Body of pancreas (tissue), 4 donors: ENCODE data around the gene MAPK9. TPM values are rescaled to one million over a fixed set of nuclear protein-coding genes. Genes with fewer than 3 reads are reported as not detected.

Source experiments
- ATAC-seq: fragments of 150-250 bp; one replicate; pipeline ENCODE4 v1.9.1; 2016
- DNase-seq, 4 donors: peaks; one replicate each; pipeline ENCODE4 v3.0.0-alpha.2; 2019
- H3K27ac ChIP-seq, 4 donors: fragments of 200-600 bp; sonication (generic); 1 replicate in 3 of 4; 2 replicates in 1 of 4; pipeline versions ENCODE4 v1.5.1 to v1.6.1; 2016 to 2019; ENCODE audit warnings: mild to moderate bottlenecking in 1 of 4, mixed read lengths in 1 of 4, moderate library complexity in 1 of 4
- H3K27me3 ChIP-seq, 2 donors: fragments of 200-600 bp; sonication (generic); one replicate each; pipeline ENCODE4 v1.6.0; 2016; ENCODE audit warnings: mild to moderate bottlenecking in 1 of 2
- H3K36me3 ChIP-seq, 2 donors: fragments of 200-600 bp; sonication (generic); replicated peaks in 1 of 2; 2 replicates each; pipeline ENCODE4 v1.5.1; 2016; ENCODE audit warnings: low read depth in 2 of 2; ENCODE audit not compliant: insufficient read depth in 1 of 2
- H3K4me1 ChIP-seq: fragments of 200-600 bp; sonication (generic); one replicate; pipeline ENCODE4 v1.6.0; 2016
- H3K4me3 ChIP-seq, 2 donors: fragments of 200-600 bp; sonication (generic); 1 replicate in 1 of 2; 2 replicates in 1 of 2; pipeline ENCODE4 v1.5.1; 2016 to 2019
- H3K9me3 ChIP-seq, 3 donors: fragments of 200-600 bp; sonication (generic); 1 replicate in 2 of 3; 2 replicates in 1 of 3; pipeline ENCODE4 v1.5.1; 2016
- CTCF ChIP-seq, 7 experiments: fragments of 450-650 bp in 4 of 7; fragments of 200-600 bp in 3 of 7; sonication (generic) in 3 of 7; IDR thresholded peaks; one replicate each; pipeline ENCODE4 v1.5.1; 2016 to 2019; ENCODE audit warnings: antibody characterized with exemption in 7 of 7
- POLR2A ChIP-seq, 3 donors: fragments of 450-650 bp; IDR thresholded peaks; one replicate each; pipeline ENCODE4 v1.6.1; 2016; ENCODE audit warnings: antibody characterized with exemption in 3 of 3, mild to moderate bottlenecking in 2 of 3
- WGBS, 2 donors: methylation state at CpG; one replicate each; pipeline ENCODE4 v1.1.5; 2017; 5-methylcytosine and 5-hydroxymethylcytosine counted together
- intact Hi-C: fragments of 100-400 bp; cut with DNase I; formaldehyde crosslinking; loops from one replicate; pipeline ENCODE4 v1.15.1; 2023
- total RNA-seq, 2 donors: library from RNA; depleted of rRNA; stranded (reverse); fragments of >200 nt; gene quantifications; one replicate each; pipeline ENCODE4 v1.1.0, GENCODE V29; 2016

MAPK9 gene
- total RNA-seq, 2 donors from 2014 or later, result 20.4 to 33.2 TPM

GRCh38 chr5:180294913-180295555 is 3.2 kb upstream of the MAPK9 start:
- no peak overlapping the region for H3K4me3 ChIP-seq
- peaks cover 25% of the 10 kb centered on the region for H3K4me1 ChIP-seq
- WGBS, 2 donors, result 82 to 89% methylated on average over 10 of the region's 10 CpGs
- intact Hi-C loops, result no loop called here
- ATAC-seq (no peak), DNase-seq (no peak)
- no peaks in the 10 kb centered on the region for H3K9me3 ChIP-seq
- no peaks in the 10 kb centered on the region for H3K36me3 ChIP-seq
- no peak overlapping the region for H3K27ac ChIP-seq
- no peaks in the 10 kb centered on the region for H3K27me3 ChIP-seq
- no peak for TF ChIP-seq POLR2A (IDR thresholded peaks at IDR 0.05)
- TF ChIP-seq CTCF (IDR thresholded peaks at IDR 0.05), result no peak

- no peak for TF ChIP-seq POLR2A (IDR thresholded peaks at IDR 0.05)
- no peak for TF ChIP-seq CTCF (IDR thresholded peaks at IDR 0.05)
- Histone ChIP-seq H3K27me3 (no peaks in the 10 kb centered on the region), H3K4me1 (peaks cover 31% of the 10 kb centered on the region), H3K36me3 (no peaks in the 10 kb centered on the region), H3K27ac (peak overlapping the region in 1 of 4 donors; percentile 90), H3K9me3 (no peaks in the 10 kb centered on the region), H3K4me3 (no peak overlapping the region)
- 81 to 82% methylated on average over 5 to 7 of the region's 7 CpGs for WGBS, 2 donors
- DNase-seq (no peak), ATAC-seq (no peak)
- intact Hi-C loops, result no loop called here
Observed at GRCh38 chr5:180294411-180294810, 2.5 kb upstream of the MAPK9 start.

- DNase-seq, result peak; percentile 22 to 54 (median 34)
- no peak for TF ChIP-seq CTCF (IDR thresholded peaks at IDR 0.05)
- TF ChIP-seq POLR2A (IDR thresholded peaks at IDR 0.05), result no peak
- Histone ChIP-seq H3K27ac (peak overlapping the region; percentile 87 to 96 (median 90)), H3K9me3 (no peaks in the 10 kb centered on the region), H3K4me1 (peaks cover 62% of the 10 kb centered on the region), H3K4me3 (peak overlapping the region; percentile 50 to 59), H3K27me3 (no peaks in the 10 kb centered on the region), H3K36me3 (no peaks in the 10 kb centered on the region)
- ATAC-seq, result peak; percentile 43
- intact Hi-C loops, result no loop called here
- WGBS, 2 donors, result 0% methylated on average over 5 to 42 of the region's 68 CpGs
Observed at GRCh38 chr5:180291234-180291940, 496 bp downstream of the MAPK9 start.

- WGBS, 2 donors, result 4 to 10% methylated on average over 13 of the region's 13 CpGs
- ATAC-seq (no peak), DNase-seq (no peak)
- H3K4me3 ChIP-seq, result peak overlapping the region; percentile 50 to 59
- H3K36me3 ChIP-seq, result no peaks in the 10 kb centered on the region
- TF ChIP-seq CTCF (IDR thresholded peaks at IDR 0.05) (no peak), POLR2A (IDR thresholded peaks at IDR 0.05) (no peak)
- H3K27me3 ChIP-seq, result no peaks in the 10 kb centered on the region
- H3K9me3 ChIP-seq, result no peaks in the 10 kb centered on the region
- H3K27ac ChIP-seq, result peak overlapping the region; percentile 87 to 90 (median 88)
- H3K4me1 ChIP-seq, result peaks cover 63% of the 10 kb centered on the region
- intact Hi-C loops, result no loop called here
Observed at GRCh38 chr5:180290568-180291233, 1.2 kb downstream of the MAPK9 start.
